ENCODE measurements around the gene ALKBH1.

DNA sequence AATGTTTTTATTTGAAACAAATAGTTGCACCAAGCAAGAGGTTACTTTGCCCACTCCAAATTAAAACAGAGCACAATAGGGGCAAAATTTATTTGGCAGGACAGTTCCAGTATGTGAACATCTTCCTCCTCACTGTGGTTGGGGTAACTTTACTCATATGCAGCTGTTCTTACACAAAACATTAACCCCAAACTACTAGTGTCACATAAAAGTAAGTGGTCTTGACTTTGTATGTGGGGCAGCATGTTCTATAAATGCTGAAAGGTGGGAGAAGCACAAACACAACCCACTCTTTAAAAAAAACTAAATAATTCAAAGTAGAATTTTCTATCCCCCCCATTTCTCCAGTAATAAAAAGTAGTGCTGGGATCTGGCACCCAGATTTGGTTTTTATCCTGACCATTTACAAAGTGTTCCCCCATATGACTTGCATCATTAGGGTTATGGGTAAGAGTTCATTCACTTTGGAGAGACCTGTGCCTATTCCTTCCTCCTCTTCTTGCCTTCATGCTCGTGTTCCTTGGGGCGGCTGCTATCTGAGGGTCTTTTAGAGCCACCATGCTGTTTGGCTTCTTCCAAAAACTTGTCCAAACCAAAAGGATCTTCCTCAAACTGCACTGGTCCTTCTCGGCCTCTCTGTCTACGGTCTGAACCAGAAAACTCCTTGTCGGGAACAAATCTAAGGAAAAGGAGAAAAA is 9.9 kb upstream of the ALKBH1 start:
- TF ChIP-seq EZH2 (optimal IDR thresholded peaks at IDR 0.05; ENCODE audit: low read depth, low read length) (no peak), EZH2phosphoT487 (IDR thresholded peaks at IDR 0.05; ENCODE audit: low read length) (no peak)
- TF ChIP-seq, protein P1, sequence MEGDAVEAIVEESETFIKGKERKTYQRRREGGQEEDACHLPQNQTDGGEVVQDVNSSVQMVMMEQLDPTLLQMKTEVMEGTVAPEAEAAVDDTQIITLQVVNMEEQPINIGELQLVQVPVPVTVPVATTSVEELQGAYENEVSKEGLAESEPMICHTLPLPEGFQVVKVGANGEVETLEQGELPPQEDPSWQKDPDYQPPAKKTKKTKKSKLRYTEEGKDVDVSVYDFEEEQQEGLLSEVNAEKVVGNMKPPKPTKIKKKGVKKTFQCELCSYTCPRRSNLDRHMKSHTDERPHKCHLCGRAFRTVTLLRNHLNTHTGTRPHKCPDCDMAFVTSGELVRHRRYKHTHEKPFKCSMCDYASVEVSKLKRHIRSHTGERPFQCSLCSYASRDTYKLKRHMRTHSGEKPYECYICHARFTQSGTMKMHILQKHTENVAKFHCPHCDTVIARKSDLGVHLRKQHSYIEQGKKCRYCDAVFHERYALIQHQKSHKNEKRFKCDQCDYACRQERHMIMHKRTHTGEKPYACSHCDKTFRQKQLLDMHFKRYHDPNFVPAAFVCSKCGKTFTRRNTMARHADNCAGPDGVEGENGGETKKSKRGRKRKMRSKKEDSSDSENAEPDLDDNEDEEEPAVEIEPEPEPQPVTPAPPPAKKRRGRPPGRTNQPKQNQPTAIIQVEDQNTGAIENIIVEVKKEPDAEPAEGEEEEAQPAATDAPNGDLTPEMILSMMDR (IDR thresholded peaks at IDR 0.05; ENCODE audit: low read length): no peak

All from MM.1S (cell line).